OCI-LY3 (cell line): ENCODE measurements around the gene KRT15.

Experiments used
- EZH2phosphoT487 ChIP-seq: fragments of 200-600 bp; shearing (Covaris generic); IDR thresholded peaks from 2 replicates; pipeline ENCODE4 v1.6.1; 2018; ENCODE audit warnings: antibody characterized with exemption, mixed run types, low read depth
- TF ChIP-seq, protein P1 (sequence below): fragments of 200-600, 300-600 bp; sonication (generic); IDR thresholded peaks from 2 replicates; pipeline ENCODE4 v1.5.1; 2014; ENCODE audit warnings: antibody characterized with exemption, low read length, low read depth

DNA sequence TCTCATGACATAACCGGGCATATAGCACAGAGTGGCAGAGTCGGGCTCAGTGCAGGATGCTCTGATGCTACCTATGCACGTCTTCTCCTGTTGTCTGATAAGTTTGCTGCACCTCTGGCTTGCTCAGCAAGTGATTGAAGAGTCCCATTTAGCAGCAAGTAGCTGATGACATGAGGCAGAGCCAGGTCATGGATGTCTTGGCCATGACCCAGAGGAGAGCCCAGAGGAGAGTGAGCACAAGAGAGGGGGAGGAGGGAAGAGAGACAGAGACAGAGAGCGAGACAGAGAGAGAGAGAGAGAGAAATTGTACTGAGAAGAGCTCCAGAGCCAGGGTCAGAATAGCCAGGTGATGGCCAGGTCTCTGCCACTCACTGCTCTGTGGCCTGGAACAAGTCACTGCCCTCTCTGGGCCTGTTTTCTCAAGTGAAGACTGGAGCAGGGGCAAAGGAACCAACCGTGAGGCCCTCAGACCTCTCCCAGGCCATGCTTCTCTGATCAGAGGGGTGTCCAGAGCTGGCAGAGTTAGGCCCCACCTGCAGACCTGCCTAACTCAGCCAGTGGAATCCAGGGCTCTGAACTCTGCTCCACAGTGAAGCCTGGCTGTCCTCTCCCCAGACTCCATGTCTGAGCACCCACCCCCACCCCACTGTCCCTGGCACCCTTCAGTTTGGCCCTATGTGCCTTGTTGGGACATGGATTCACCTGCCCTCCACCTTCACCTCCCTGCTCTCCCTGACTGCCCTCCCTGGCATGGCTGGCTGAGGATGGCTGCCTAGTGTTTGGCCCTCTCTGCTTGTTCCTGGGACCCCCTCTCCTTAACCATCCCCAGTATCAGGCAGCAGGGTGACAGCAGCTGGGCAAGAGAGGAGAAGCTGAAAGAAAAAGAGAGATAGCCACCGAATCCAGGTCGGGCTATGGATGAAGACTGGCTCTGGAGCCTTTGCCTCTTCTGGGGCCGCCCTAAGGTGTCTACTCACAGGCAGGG is 33.5 kb downstream of the KRT15 start:
- TF ChIP-seq, protein P1, sequence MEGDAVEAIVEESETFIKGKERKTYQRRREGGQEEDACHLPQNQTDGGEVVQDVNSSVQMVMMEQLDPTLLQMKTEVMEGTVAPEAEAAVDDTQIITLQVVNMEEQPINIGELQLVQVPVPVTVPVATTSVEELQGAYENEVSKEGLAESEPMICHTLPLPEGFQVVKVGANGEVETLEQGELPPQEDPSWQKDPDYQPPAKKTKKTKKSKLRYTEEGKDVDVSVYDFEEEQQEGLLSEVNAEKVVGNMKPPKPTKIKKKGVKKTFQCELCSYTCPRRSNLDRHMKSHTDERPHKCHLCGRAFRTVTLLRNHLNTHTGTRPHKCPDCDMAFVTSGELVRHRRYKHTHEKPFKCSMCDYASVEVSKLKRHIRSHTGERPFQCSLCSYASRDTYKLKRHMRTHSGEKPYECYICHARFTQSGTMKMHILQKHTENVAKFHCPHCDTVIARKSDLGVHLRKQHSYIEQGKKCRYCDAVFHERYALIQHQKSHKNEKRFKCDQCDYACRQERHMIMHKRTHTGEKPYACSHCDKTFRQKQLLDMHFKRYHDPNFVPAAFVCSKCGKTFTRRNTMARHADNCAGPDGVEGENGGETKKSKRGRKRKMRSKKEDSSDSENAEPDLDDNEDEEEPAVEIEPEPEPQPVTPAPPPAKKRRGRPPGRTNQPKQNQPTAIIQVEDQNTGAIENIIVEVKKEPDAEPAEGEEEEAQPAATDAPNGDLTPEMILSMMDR = no peak
- TF ChIP-seq EZH2phosphoT487 = no peak
